DMS79 (cell line): Measurements from ENCODE around the gene PACSIN2.
A peak's percentile ranks its signal among the peaks of the same experiment; 100 is the strongest.
"Not testable (repeated sequence)": the region's sequence is repeated elsewhere in the genome, so short reads cannot be mapped to it uniquely, and the experiment has no call there.

Experiments used
- DNase-seq: peaks from one replicate; lab custom pipeline; 2025; lab: John Stamatoyannopoulos, UW

Gene PACSIN2

GRCh38 chr22:42964994-42965699, 49.8 kb downstream of the PACSIN2 start:
- no peak for DNase-seq

GRCh38 chr22:42963231-42963595, 51.7 kb downstream of the PACSIN2 start:
- DNase-seq: no peak

- DNase-seq: no peak
These were observed 52.4 kb downstream of the PACSIN2 start for GRCh38 chr22:42962295-42963230.

GRCh38 chr22:42961810-42962209, 53.1 kb downstream of the PACSIN2 start:
- no peak for DNase-seq

- DNase-seq: not testable (repeated sequence)
These were observed 53.6 kb downstream of the PACSIN2 start for GRCh38 chr22:42961400-42961690.

GRCh38 chr22:42960531-42961399, 54.2 kb downstream of the PACSIN2 start:
- no peak for DNase-seq

- DNase-seq: no peak
These were observed 55.1 kb downstream of the PACSIN2 start for GRCh38 chr22:42959576-42960509.

GRCh38 chr22:42958937-42959336, 56.0 kb downstream of the PACSIN2 start:
- no peak for DNase-seq

GRCh38 chr22:42957958-42958357, 57.0 kb downstream of the PACSIN2 start:
- DNase-seq: no peak

GRCh38 chr22:42957544-42957943, 57.4 kb downstream of the PACSIN2 start:
- DNase-seq: no peak

- no peak for DNase-seq
These were observed 59.1 kb downstream of the PACSIN2 start for GRCh38 chr22:42955848-42956247.

GRCh38 chr22:42955087-42955635, 59.8 kb downstream of the PACSIN2 start:
- DNase-seq: no peak

GRCh38 chr22:42953751-42954150, 61.2 kb downstream of the PACSIN2 start:
- not testable (repeated sequence) for DNase-seq

GRCh38 chr22:42951093-42951710, 63.7 kb downstream of the PACSIN2 start:
- DNase-seq: no peak

- DNase-seq: no peak
These were observed 64.7 kb downstream of the PACSIN2 start for GRCh38 chr22:42950281-42950680.

GRCh38 chr22:42949159-42949558, 65.8 kb downstream of the PACSIN2 start:
- DNase-seq: no peak

- no peak for DNase-seq
These were observed 66.7 kb downstream of the PACSIN2 start for GRCh38 chr22:42948294-42948693.

- peak; percentile 78 for DNase-seq
These were observed 67.5 kb downstream of the PACSIN2 start for GRCh38 chr22:42947211-42947990.

GRCh38 chr22:42946546-42947198, 68.3 kb downstream of the PACSIN2 start:
- DNase-seq: no peak
